22Rv1 (cell line): Measurements from ENCODE around the gene GLOD4.

Experiments used
- CTCF ChIP-seq: fragments of 450-650 bp; IDR thresholded peaks from 2 replicates; pipeline ENCODE4 v1.5.1; 2017; ENCODE audit warnings: mild to moderate bottlenecking
- ZFX ChIP-seq: fragments of 450-650 bp; IDR thresholded peaks from 2 replicates; pipeline ENCODE4 v1.6.1; 2017; ENCODE audit warnings: antibody characterized with exemption, borderline replicate concordance

GRCh38 chr17:807523-808294, 25.6 kb upstream of the GLOD4 start:
- no peak for TF ChIP-seq CTCF
- no peak for TF ChIP-seq ZFX
